Skin epidermis (tissue), 12 donors: ENCODE data around the gene CSNK2A3.
"Not testable (repeated sequence)": the region's sequence is repeated elsewhere in the genome, so short reads cannot be mapped to it uniquely, and the experiment has no call there.

Experiments
- H3K27ac ChIP-seq, 21 experiments: fragments of 200-600 bp; sonication (generic) in 11 of 21; one replicate each; pipeline ENCODE4 v1.5.0; 2020; ENCODE audit warnings: mild to moderate bottlenecking in 3 of 21, inconsistent platforms in 2 of 21, moderate library complexity in 2 of 21
- H3K4me3 ChIP-seq, 7 experiments: fragments of 200-600 bp; sonication (generic) in 2 of 7; one replicate each; pipeline ENCODE4 v1.5.0; 2020; ENCODE audit warnings: inconsistent platforms in 2 of 7, mild to moderate bottlenecking in 2 of 7, moderate library complexity in 1 of 7

Gene CSNK2A3

DNA sequence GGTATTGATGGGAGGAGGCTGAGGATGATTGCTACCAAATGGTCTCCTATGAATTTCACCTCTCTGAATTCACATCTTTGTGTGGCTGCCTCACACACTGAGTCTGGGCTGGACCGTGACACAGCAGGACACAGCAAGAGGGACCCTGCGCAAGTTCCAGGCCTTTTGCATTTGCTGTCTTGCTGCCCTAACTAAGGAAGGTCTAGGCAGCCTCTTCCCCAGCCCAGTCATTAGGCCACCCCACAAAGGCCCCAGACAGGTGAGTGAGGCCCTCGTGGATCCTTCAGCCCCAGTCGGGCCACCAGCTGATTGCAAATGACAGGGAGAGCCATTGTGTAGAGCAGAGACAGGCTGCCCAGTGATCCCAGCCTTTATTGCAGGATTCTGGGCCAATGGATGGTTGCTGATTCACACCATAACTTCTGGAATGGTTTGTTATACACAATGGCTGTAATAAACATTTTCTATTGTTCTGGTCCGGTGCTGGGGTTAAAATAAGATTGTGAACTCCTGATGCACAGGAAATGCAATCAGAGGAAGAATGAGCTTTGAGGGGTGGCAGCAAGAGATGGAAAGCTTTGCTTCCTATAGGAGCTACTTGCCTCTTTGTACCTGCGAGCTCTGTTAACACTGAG is 28.5 kb upstream of the CSNK2A3 start:
- Histone ChIP-seq H3K4me3 (no peak overlapping the region), H3K27ac (no peak overlapping the region)

DNA sequence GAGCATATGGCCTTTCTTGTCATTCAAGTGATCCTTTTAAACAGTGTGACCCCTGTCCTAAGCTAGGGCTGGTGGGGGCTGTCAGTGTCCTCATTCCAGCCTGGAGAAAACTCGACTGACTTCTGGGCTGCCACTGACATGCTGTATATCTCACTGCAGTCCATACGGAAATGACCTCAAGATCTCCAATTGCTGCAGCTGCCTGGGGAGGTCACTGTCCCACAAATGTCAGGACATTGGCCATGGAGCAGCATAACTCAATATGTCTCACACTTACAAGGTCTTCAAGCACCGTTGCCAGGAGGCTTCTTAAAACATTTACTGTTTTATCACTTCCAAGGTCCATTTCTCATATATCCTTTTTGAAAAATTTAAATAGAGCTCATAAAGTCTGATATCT is 27.8 kb upstream of the CSNK2A3 start:
- no peak overlapping the region for H3K27ac ChIP-seq
- H3K4me3 ChIP-seq: no peak overlapping the region

DNA sequence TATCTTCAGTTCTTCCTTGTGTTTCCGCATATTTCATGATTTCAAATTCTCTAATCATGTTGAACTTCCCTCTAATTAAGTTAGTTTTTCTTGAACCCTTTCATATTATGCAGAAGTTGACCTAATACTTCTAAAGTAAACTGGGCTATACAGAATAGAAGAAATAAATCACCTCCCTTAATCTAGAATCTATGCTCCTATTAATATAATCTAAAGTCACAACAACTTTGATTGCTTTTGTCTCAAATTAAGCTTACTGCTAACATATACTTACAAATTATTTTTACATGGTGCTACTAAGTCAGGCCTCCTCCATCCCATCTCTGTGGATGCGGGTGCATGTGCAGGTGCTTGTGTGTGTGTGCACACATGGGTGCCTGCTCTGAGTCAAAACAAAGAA is 27.3 kb upstream of the CSNK2A3 start:
- Histone ChIP-seq H3K27ac (no peak overlapping the region), H3K4me3 (no peak overlapping the region)

DNA sequence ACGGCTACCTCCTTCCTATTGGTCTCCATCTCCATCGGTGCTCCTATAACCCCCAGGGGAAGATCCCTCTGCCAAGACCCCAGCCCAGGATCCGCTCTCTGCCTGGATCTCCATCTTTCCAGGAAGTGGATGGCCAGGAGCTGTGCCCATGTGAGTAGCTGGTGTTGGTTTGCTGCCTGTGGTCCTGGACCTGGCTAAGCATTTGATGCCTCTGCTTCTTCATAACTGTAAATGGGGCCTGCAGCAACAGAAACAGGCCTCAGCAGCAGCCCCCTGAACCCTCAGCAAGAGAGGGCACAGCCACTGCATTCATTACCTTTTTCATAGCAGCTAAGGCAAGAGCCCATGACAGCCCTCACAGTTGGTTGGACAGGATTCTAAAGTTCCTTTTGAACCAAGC is 26.6 kb upstream of the CSNK2A3 start:
- no peak overlapping the region for H3K4me3 ChIP-seq

DNA sequence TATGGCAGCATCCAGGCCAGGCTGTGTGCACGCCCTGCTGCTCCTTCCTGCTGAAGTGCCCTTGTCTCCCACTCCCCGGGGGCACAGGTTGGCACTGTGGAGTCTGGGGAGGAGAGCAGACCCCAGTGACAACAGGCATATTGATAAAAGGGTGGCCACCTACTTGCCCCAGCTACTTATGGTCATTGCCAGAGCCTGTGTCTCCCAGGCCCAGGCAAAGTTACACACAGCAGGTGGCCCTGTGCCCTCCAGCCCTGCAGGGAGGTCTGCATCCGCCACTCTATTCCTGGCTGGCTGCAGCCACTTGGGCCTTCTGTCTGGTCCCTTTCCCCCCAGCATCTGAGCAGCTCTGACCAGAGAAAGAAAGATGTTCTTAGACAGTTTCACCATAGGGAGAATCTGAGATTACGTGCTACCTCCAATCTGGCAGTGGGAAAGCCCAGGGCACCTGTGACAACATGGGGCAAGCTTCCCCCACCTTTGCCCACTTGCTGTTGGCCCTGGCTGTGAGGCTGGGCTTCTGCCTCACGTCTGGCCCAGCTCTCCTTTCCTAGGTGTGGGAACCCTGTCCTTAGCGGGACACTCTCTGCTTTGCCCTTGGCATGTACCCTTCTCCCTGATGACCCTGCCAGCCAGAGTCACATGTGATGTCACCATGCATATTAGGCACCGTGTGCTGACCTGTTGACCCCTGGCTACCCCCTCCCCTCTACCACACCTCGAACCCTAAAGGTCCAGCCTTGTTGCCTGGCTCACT is 25.3 kb upstream of the CSNK2A3 start:
- no peak overlapping the region for H3K4me3 ChIP-seq
- H3K27ac ChIP-seq: no peak overlapping the region

More for the DNA sequence above, 26.6 kb upstream of the CSNK2A3 start:
- H3K27ac ChIP-seq: no peak overlapping the region

DNA sequence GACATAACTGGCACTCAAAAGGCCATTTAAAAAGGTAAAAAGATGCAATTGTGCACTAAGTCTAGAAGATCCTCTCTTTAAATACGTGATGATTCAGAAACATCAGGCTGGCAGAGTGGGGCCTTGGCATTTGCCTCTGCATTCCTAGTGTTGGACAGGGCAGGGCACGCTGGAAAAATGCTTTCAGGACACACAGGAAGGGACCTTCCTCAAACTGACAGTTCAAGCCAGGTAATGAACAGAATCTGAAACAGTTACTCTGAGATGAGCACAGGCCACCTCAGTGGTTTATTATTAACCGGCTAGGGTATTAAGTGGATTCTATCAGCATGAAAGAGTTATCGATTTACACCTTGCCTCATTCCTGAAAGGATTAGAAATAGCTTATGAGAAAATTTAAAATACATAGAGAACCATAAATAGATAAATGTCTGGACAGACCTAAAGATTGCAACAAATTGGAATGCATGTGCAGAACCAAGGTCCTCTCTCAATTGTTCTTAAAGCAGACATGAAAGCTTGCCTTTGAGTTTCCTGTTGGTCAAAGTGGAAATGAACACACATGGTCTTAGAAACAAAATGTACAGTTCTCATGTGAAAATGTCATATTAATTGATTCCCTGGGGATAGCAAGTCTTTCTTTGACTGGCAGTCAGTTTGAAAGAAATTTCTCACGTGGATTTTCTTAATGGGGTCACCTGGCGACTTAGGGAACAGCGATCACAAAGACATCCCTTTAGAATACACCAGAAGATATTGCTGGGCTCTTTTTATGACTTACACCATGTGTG is 21.5 kb upstream of the CSNK2A3 start:
- H3K4me3 ChIP-seq: no peak overlapping the region
- H3K27ac ChIP-seq: no peak overlapping the region

DNA sequence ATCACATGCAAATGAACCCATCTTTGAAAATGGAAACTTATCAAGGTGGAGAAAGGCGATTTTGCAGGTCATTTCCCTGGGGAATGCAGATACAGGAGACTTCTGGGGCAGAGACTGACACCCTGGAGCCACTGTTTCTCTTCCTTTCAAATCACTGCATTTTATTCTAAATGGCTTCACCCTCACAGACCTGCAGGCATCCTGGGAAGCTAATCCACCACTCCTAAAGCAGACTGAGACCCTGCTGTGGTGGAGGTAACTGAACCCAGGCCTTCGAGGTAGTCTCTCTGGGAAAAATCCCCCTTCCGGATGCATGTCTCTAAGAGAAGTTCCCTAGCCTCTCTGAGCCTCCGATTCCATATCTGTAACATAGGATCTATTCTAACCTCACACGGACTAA is 20.9 kb upstream of the CSNK2A3 start:
- no peak overlapping the region for H3K27ac ChIP-seq
- H3K4me3 ChIP-seq: no peak overlapping the region

DNA sequence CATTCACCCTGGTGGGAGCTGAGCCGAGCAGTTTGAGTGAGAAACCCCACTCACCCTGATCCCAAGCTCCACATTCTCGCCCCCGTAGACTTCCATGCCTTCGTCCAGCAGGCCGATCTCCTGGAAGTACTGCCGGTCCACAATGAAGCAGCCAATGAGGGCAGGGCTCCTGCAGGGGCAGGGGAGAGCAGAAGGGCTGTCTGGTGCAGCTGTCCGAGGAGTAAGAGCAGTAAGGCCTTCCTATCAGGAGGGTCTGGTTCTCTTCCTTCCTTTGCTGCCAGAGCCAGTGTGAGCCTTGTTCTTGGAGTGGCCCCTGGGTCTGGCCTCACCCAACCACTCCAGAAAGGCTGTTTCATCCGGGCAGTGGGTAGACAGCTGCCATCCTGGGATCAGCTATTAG is 19.4 kb upstream of the CSNK2A3 start:
- H3K27ac ChIP-seq: no peak overlapping the region
- H3K4me3 ChIP-seq: no peak overlapping the region

DNA sequence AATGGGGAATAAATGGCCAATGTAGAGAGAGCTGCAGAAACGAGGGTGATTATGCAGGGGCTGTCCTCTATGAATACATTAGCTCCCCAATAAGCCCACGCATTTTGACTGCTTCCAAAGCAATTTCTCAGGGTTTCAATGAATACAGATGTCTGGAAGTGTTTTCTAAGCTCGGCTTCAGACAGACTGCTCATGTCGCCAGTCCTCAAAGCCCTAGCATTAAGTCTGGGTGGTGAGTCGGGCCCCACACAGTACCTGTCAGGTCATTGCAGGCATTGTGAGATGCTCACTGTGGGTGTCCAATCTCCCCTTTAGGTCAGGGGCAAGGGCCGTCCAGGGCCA is 17.9 kb upstream of the CSNK2A3 start:
- Histone ChIP-seq H3K27ac (no peak overlapping the region), H3K4me3 (no peak overlapping the region)

DNA sequence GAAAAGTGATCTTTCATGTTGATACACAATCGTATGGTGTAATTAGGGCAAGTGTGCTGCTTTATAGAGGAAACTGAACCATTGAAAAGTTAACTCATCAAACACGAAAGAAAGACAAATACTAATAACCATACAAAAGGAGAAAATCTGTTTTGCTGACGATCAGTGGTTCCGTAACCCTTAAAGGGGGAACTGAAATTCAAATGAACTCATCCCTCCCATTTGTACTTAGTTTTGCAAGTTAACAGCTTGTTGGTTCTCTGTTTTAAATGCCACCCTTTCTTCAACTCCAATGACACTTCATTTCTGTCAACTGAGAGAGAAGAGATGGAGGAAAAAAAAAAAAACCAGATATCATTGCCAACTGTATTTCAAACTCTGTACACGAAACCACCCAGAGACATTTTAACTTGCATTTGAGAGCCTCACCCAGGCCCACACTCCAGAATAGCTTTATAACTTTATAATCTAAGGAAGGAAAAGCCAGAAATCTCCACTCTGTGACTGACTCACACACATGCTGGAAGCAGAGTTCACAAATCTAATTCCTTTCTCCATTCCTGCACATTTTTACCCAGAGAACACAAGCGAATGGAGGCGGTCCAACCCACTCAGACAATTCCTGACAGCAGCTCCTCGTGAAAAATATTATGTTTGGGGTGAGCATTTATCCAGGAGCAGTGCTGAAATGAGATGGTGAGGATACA is 17.4 kb upstream of the CSNK2A3 start:
- Histone ChIP-seq H3K4me3 (no peak overlapping the region), H3K27ac (no peak overlapping the region)

DNA sequence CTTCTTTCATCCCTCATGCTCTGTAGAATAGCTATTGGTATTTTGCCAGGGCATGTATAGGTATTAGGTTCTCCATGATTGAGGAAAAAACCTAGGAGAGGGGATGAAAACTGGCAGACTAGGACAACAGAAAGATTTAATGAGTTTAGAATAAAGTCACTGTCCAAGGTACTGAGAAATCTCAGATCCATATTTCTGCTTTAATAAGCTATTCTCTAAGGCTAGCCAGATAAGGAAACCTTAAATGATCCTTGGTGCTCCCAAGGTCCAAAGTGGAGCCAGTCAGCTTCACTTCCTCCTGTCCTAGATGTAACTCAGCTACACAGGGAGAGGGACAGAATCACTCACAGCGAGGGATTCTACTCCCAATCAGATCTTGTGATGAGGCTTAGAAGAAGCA is 13.7 kb upstream of the CSNK2A3 start:
- H3K4me3 ChIP-seq: no peak overlapping the region
- H3K27ac ChIP-seq: no peak overlapping the region

DNA sequence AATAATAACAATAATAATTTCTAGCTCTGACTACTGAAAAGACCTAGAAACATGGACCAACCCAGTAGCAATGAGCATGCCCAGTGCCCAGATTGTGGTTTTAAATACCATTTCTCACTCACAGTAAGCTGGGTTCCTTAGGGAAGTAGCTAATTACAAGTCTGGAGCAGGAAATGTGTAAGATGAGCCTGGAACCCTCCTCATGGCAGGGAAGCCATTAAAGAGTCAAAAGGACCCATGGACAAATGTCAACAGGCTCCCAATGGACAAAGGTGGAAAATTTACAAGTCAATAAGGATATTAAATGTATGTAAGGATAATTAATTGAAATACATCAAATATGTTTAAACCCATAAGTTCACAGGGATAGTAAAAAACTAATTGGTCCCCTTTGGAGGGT is 10.6 kb upstream of the CSNK2A3 start:
- no peak overlapping the region for H3K4me3 ChIP-seq

DNA sequence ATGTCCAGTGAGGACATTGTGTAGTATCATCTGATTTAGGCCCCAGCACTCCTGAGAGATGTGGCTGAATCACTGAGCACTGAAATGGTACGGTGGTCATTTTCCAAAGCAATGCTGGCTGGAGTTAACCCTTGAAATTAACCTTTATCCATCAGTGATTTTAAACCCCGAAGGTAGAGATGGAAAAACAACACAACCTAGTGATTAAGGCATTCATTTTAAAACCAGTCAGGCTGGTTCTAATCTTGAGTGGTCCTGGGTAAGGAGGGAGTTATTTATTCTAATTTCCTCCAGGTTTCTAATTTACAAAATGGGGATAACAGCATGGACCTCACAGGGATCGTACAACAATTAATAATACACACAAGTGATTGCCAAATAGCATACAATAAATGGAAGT is 6.6 kb upstream of the CSNK2A3 start:
- no peak overlapping the region for H3K27ac ChIP-seq

More for the DNA sequence above, 10.6 kb upstream of the CSNK2A3 start:
- H3K27ac ChIP-seq: no peak overlapping the region

DNA sequence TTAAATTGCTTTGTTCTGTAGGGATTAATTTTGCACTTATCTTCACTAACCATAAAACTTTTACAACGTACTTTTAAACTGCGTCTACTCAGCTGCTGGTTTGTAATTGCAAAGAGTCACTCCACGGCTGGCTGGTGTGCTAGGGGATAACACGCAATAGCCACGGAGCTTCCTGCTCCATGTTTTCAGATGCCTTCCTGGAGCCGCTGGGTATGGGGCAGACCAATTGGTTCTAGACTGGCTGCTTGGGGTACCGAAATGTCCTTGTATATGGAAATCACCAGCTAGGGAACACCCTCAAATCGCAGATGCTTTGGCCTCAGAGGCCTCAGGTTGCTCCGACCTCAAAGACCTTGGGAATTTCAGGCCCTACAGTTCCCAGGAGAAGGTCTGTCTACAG is 3.8 kb upstream of the CSNK2A3 start:
- Histone ChIP-seq H3K27ac (no peak overlapping the region), H3K4me3 (no peak overlapping the region)

More for the DNA sequence above, 6.6 kb upstream of the CSNK2A3 start:
- H3K4me3 ChIP-seq: no peak overlapping the region

DNA sequence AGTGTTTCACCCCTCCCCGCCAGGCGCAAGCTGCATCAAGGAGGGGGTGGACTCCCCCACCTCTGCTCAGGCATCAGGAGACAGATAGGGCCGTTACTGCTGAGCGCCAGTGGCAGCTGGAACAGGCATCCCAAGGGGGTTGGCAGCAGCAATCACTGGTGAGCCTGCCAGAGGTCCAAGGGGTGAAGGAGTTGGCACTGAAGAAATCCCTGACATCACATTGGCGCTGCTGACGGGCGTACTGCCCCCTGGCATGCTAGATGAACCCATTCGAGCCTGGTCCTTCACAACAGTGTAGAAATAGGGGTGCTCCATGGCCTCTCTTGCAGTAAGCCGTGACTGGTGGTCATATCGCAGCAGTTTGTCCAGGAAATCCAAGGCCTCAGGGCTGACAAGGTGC is 1.2 kb downstream of the CSNK2A3 start:
- H3K27ac ChIP-seq, H3K4me3 ChIP-seq: not testable (repeated sequence)

DNA sequence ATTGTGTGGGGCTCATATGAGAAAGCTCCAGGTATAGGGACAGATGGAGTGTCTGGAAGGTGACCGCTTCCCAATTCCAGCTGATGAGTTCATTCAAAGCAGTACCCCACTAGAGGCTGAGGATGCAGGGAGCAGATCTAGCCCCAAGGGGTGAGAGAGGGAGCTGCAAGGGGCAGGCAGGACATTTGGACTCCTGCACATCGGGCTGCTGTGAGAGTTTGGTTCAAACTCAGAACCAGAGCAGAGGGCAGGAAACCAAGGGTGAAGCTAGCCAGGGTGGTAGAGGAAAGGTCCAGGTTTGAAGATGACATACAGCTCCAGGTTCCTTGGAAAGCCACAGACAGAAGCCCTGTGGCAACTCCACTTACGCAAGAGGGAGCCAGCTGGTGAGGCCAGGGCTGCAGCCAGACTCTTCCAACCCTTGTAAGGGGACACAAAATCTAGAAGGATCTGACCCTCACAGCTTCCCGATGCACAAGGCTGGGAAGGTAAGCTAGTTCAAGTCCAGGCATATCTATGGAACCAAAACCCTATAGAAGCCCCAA is 1.9 kb downstream of the CSNK2A3 start:
- H3K4me3 ChIP-seq: no peak overlapping the region
- no peak overlapping the region for H3K27ac ChIP-seq

DNA sequence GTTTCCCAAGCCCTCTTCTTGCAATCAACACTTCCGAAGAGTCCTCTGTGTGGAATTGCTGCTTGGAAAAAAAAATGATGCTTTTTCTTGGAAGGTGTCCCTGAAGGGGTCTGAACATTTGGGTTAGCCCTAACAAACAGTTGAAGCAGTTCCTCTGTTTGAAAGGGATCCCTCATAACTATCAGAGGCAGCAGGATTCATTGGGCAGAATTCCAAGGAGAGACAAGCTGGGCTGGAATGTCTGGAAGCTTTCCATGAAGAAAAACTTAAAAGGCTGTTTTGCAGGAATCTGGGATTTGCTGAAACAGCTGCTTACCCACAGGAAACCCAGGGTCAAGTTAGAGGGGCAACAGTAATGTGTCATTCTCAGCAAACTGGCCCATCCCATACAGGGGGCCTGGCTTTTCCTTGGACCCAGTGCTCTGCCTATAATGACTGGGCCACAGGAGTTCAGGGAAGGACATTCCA is 3.1 kb downstream of the CSNK2A3 start:
- H3K27ac ChIP-seq: no peak overlapping the region
- H3K4me3 ChIP-seq: no peak overlapping the region

DNA sequence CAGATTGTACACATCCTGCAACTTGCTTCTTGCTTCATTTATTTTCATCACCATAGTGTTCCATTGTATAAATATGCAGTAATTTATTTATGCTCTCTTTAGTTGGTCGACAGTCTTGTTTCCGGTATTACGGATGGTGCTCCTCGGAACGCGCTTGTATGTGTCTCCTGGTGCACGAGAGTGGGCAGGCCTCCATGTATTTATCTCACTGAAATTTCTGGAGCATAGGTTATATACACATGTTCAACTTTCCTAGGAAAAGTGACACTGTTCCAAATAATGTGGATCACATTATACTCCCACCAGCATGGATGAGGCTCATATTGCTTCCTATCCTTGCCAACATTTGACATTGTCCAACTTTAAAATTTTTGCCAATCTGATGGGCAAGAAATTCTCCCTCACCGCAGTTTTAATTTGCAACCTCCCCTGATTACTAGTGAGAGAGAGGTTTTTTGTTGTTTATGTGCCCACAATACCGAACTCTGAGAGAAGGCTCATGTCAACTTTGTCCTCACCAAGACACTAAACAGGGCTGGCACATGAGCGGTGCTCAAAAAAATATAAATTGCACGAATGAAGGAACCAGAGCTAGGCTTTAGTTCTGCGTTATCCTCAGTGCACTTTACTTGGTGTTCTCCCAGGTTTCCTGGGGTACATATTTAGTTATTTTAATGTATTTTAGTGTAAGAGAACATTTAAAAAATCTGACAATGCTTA is 3.8 kb downstream of the CSNK2A3 start:
- Histone ChIP-seq H3K27ac (no peak overlapping the region), H3K4me3 (no peak overlapping the region)

DNA sequence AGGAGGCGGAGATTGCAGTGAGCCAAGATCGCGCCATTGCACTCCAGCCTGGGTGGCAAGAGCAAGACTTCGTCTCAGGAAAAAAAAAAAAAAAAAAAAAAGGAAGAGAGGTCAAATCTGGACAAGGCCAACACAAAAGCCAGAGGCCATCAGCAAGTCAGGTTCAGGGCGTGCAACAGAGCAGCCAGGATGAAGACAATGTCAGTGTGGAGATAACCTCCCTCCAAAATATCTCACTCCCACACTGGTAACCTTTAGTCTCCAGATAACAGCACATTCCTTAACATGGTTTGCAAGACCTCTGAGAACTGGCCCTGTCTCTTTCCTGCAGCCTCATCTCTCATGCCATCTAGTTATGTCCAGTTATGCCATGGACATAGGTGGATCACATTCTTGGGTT is 4.7 kb downstream of the CSNK2A3 start:
- H3K27ac ChIP-seq: no peak overlapping the region
- H3K4me3 ChIP-seq: no peak overlapping the region
